A549 (cell line): Measurements from ENCODE around the gene TPRG1L. TPM values are rescaled to one million over a fixed set of nuclear protein-coding genes. Genes with fewer than 3 reads are reported as not detected.

Experiments used
- ATAC-seq, 2 experiments: fragments of 200-7000 bp in 1 of 2; fragments of >200 bp in 1 of 2; cut with Nextera tagmentation in 1 of 2; cut with Tn5 transposase in 1 of 2; 3 replicates each; pipeline versions ENCODE4 v1.8.0 to v1.9.1; 2018 to 2020; ENCODE audit warnings: mild to moderate bottlenecking in 1 of 2, moderate library complexity in 1 of 2
- CTCF ChIA-PET: fragments of 300-600 bp; sonication (Branson Sonifier 250); formaldehyde crosslinking; extraction: SDS; loops from one replicate; lab custom pipeline; 2021; ENCODE audit warnings: antibody characterized with exemption, inconsistent platforms; lab: Yijun Ruan, JAX
- POLR2A ChIA-PET: fragments of 350-600 bp; formaldehyde crosslinking; extraction: SDS; loops from one replicate; lab custom pipeline; 2021; ENCODE audit warnings: antibody characterized with exemption, inconsistent platforms; lab: Yijun Ruan, JAX
- DNase-seq, 2 experiments: peaks; one replicate each; pipeline versions ENCODE4 v3.0.0 to v3.0.0-alpha.2; 2011 to 2016; ENCODE audit warnings: low read depth in 1 of 2, low spot score in 1 of 2
- FAIRE-seq: peaks from 2 replicates; lab custom pipeline; 2011; peaks lifted over from hg19 to GRCh38; lab: Jason Lieb, UNC
- H3K27ac ChIP-seq, 2 experiments: fragments of >200 bp; sonication (Bioruptor Twin); formaldehyde crosslinking; 3 replicates each; pipeline ENCODE4 v1.5.1; 2016 to 2017
- H3K4me1 ChIP-seq: fragments of >200 bp; sonication (Bioruptor Twin); formaldehyde crosslinking; 3 replicates; pipeline ENCODE4 v1.6.1; 2016
- H3K4me2 ChIP-seq: fragments of >200 bp; sonication (Bioruptor Twin); formaldehyde crosslinking; 3 replicates; pipeline ENCODE4 v1.6.1; 2016
- H3K4me3 ChIP-seq: fragments of >200 bp; sonication (Bioruptor Twin); formaldehyde crosslinking; 3 replicates; pipeline ENCODE4 v1.5.1; 2016
- H3K9me3 ChIP-seq: fragments of >200 bp; sonication (Bioruptor Twin); formaldehyde crosslinking; 3 replicates; pipeline ENCODE4 v1.6.1; 2016
- CHD4 ChIP-seq: fragments of 200-600 bp; sonication (generic); IDR thresholded peaks from 2 replicates; pipeline ENCODE4 v1.6.1; 2016; ENCODE audit warnings: antibody characterized with exemption, mild to moderate bottlenecking, borderline replicate concordance
- E2F6 ChIP-seq: IDR thresholded peaks from 2 replicates; pipeline ENCODE4 v1.6.1; 2012; ENCODE audit warnings: low read depth, borderline replicate concordance
- EHMT2 ChIP-seq: fragments of 200-600 bp; sonication (generic); IDR thresholded peaks from 2 replicates; pipeline ENCODE4 v1.6.1; 2016; ENCODE audit warnings: antibody characterized with exemption, low read depth, mild to moderate bottlenecking, moderate library complexity
- HES2 ChIP-seq: fragments of >200 bp; sonication (Bioruptor Twin); formaldehyde crosslinking; IDR thresholded peaks from 2 replicates; pipeline ENCODE4 v1.6.1; 2016
- HMGXB4 ChIP-seq: fragments of 250-450 bp; sonication (Bioruptor Pico); IDR thresholded peaks from 2 replicates; pipeline ENCODE4 v1.5.0; 2021; ENCODE audit warnings: mild to moderate bottlenecking, moderate library complexity, borderline replicate concordance
- HOXB13 ChIP-seq: fragments of 250-450 bp; sonication (Bioruptor Pico); IDR thresholded peaks from 2 replicates; pipeline ENCODE4 v1.5.0; 2020; ENCODE audit warnings: low read depth, mild to moderate bottlenecking, moderate library complexity
- HOXB5 ChIP-seq: fragments of 250-450 bp; sonication (Bioruptor Pico); IDR thresholded peaks from 2 replicates; pipeline ENCODE4 v1.5.0; 2020; ENCODE audit warnings: mild to moderate bottlenecking, moderate library complexity
- JUNB ChIP-seq: fragments of >200 bp; sonication (Bioruptor Twin); formaldehyde crosslinking; IDR thresholded peaks from 2 replicates; pipeline ENCODE4 v1.6.1; 2016
- KDM5A ChIP-seq: fragments of 200-600 bp; sonication (generic); IDR thresholded peaks from 2 replicates; pipeline ENCODE4 v1.6.1; 2016; ENCODE audit warnings: antibody characterized with exemption, mild to moderate bottlenecking
- NR3C1 ChIP-seq: fragments of >200 bp; sonication (Bioruptor Twin); formaldehyde crosslinking; IDR thresholded peaks from 3 replicates; pipeline ENCODE4 v1.6.1; 2017
- PHF8 ChIP-seq: fragments of 200-600 bp; sonication (generic); IDR thresholded peaks from 2 replicates; pipeline ENCODE4 v1.6.1; 2016; ENCODE audit warnings: low read depth, mild to moderate bottlenecking, antibody characterized with exemption, moderate library complexity, borderline replicate concordance
- POLR2AphosphoS2 ChIP-seq: conservative IDR thresholded peaks from 2 replicates; pipeline ENCODE4 v1.6.1; 2012; ENCODE audit warnings: low read length, improper control_type of control experiment, inconsistent platforms
- RAD21 ChIP-seq, 2 experiments: fragments of >200 bp in 1 of 2; sonication (Bioruptor Twin) in 1 of 2; formaldehyde crosslinking in 1 of 2; IDR thresholded peaks in 1 of 2; conservative IDR thresholded peaks in 1 of 2; 2 replicates in 1 of 2; 3 replicates in 1 of 2; pipeline ENCODE4 v1.6.1; 2012 to 2018; ENCODE audit warnings: inconsistent platforms in 1 of 2
- RARB ChIP-seq: fragments of 250-450 bp; sonication (Bioruptor Pico); IDR thresholded peaks from 2 replicates; pipeline ENCODE4 v1.8.0; 2021; ENCODE audit warnings: mild to moderate bottlenecking, moderate library complexity
- REST ChIP-seq: fragments of 200-600 bp; sonication (generic); IDR thresholded peaks from 2 replicates; pipeline ENCODE4 v1.6.1; 2016; ENCODE audit warnings: antibody characterized with exemption, mild to moderate bottlenecking, moderate library complexity
- RNF2 ChIP-seq: fragments of 200-600 bp; sonication (generic); IDR thresholded peaks from 2 replicates; pipeline ENCODE4 v1.6.1; 2016; ENCODE audit warnings: low read depth, mild to moderate bottlenecking, antibody characterized with exemption, moderate library complexity, borderline replicate concordance
- SMC3 ChIP-seq: fragments of >200 bp; sonication (Bioruptor Twin); formaldehyde crosslinking; IDR thresholded peaks from 3 replicates; pipeline ENCODE4 v1.6.1; 2018; ENCODE audit warnings: inconsistent platforms
- TFCP2L1 ChIP-seq: fragments of 250-450 bp; sonication (Bioruptor Pico); IDR thresholded peaks from 2 replicates; pipeline ENCODE4 v1.5.0; 2021; ENCODE audit warnings: mild to moderate bottlenecking
- ZNF302 ChIP-seq: fragments of 250-450 bp; sonication (Bioruptor Pico); IDR thresholded peaks from 2 replicates; pipeline ENCODE4 v1.9.0; 2021; ENCODE audit warnings: inconsistent platforms, mild to moderate bottlenecking, moderate library complexity
- ZSCAN20 ChIP-seq: fragments of 250-450 bp; sonication (Bioruptor Pico); IDR thresholded peaks from 2 replicates; pipeline ENCODE4 v1.8.0; 2022; ENCODE audit warnings: mild to moderate bottlenecking, moderate library complexity
- WGBS: methylation state at CpG from one replicate; pipeline ENCODE4 v1.1.6; 2017; ENCODE audit errors: missing lambda C conversion rate; 5-methylcytosine and 5-hydroxymethylcytosine counted together
- polyA plus RNA-seq, 4 experiments: library from polyadenylated mRNA; depleted of rRNA in 3 of 4; stranded (reverse); fragments of >200 nt; fragmentation: RNase III in 1 of 4; extraction: RNeasy Plus Mini Kit Qiagen cat#74134 plus additional on column Dnase treatment in 1 of 4; gene quantifications; 2 replicates in 3 of 4; 3 replicates in 1 of 4; pipeline ENCODE4 v1.2.3, GENCODE V29; 2011 to 2017

TPRG1L gene
- polyA plus RNA-seq, 2 of the 4 experiments (the other 2 are of a cell fraction), result 13.1 to 20.1 TPM

- POLR2A ChIA-PET, result no interaction called here
- H3K4me2 ChIP-seq, result no peak overlapping the region
- WGBS, result 62% methylated on average over 16 of the region's 21 CpGs
- no peak for ATAC-seq
- DNase-seq, result no peak
- no peak for FAIRE-seq
- CTCF ChIA-PET, result interaction anchor here (0.6 kb wide), 1 partner anchor 57 kb away, joined by 3 read pairs; no protein-coding TSS in a partner anchor
- no peak overlapping the region for H3K27ac ChIP-seq
- peaks cover 10% of the 10 kb centered on the region for H3K4me1 ChIP-seq
- H3K4me3 ChIP-seq, result no peak overlapping the region
- H3K9me3 ChIP-seq, result no peaks in the 10 kb centered on the region
- no peak for TF ChIP-seq KDM5A
- TF ChIP-seq HOXB13 (CRISPR knock-in tag), result no peak
- no peak for TF ChIP-seq SMC3
- no peak for TF ChIP-seq RARB (CRISPR knock-in tag)
- no peak for TF ChIP-seq ZNF302
- TF ChIP-seq PHF8, result no peak
- no peak for TF ChIP-seq POLR2AphosphoS2
- TF ChIP-seq REST, result no peak
- TF ChIP-seq ZSCAN20, result no peak
- no peak for TF ChIP-seq HOXB5 (CRISPR knock-in tag)
- no peak for TF ChIP-seq RNF2
- no peak for TF ChIP-seq E2F6
- TF ChIP-seq CHD4, result no peak
Measured at GRCh38 chr1:3672231-3672970, 47.6 kb downstream of the TPRG1L start.

- TF ChIP-seq JUNB, result no peak
- no peak for TF ChIP-seq ZNF302
- no peak for TF ChIP-seq RAD21 (conservative IDR thresholded peaks at IDR 0.05 in 1 of 2, IDR thresholded peaks at IDR 0.05 in 1 of 2)
- TF ChIP-seq ZSCAN20, result no peak
- TF ChIP-seq EHMT2, result no peak
- no peak for TF ChIP-seq TFCP2L1 (CRISPR knock-in tag)
- no peak for TF ChIP-seq NR3C1
- no peak for TF ChIP-seq HES2
- no peak for TF ChIP-seq HMGXB4 (CRISPR knock-in tag)
- Histone ChIP-seq H3K27ac (no peak overlapping the region), H3K4me3 (no peak overlapping the region), H3K4me1 (peaks cover 10% of the 10 kb centered on the region), H3K4me2 (no peak overlapping the region), H3K9me3 (no peaks in the 10 kb centered on the region)
- WGBS, result 70% methylated on average over 11 of the region's 17 CpGs
- ATAC-seq (no peak), DNase-seq (no peak), FAIRE-seq (no peak)
- CTCF ChIA-PET, result interaction anchor here (0.6 kb wide), 1 partner anchor 58 kb away, joined by 3 read pairs; no protein-coding TSS in a partner anchor
- POLR2A ChIA-PET, result no interaction called here
Measured at GRCh38 chr1:3672971-3673361, 48.2 kb downstream of the TPRG1L start.
